K562 (cell line): ENCODE data around the gene CNOT11. TPM values are rescaled to one million over a fixed set of nuclear protein-coding genes. Genes with fewer than 3 reads are reported as not detected.

Experiments
- ATAC-seq: fragments of 200-7000 bp; cut with Tn5 transposase; 3 replicates; pipeline ENCODE4 v1.9.1; 2020; ENCODE audit warnings: moderate library complexity
- BruUV-seq: library from RNA; stranded (reverse); fragments of 400-500 nt; replicated peaks from 2 replicates; lab custom pipeline; 2021; lab: Mats Ljungman, UMichigan
- CTCF ChIA-PET: fragments of 300-600 bp; formaldehyde crosslinking; extraction: SDS; loops from one replicate; lab custom pipeline; 2021; ENCODE audit warnings: low intra/inter-chr PET ratio; lab: Yijun Ruan, JAX
- POLR2A ChIA-PET: fragments of 300-600, 350-650 bp; sonication (Branson Sonifier 250); formaldehyde crosslinking; extraction: SDS; loops from one replicate; lab custom pipeline; 2021; ENCODE audit warnings: antibody characterized with exemption, inconsistent platforms; lab: Yijun Ruan, JAX
- DNase-seq, 4 experiments: peaks; one replicate each; pipeline versions ENCODE4 v3.0.0 to v3.0.0-alpha.2; 2011 to 2018; ENCODE audit warnings: low spot score in 3 of 4, mixed read lengths in 3 of 4; ENCODE audit errors: extremely low read depth in 1 of 4
- FAIRE-seq: peaks from 2 replicates; lab custom pipeline; 2011; peaks lifted over from hg19 to GRCh38; lab: Jason Lieb, UNC
- H2AFZ ChIP-seq: 2 replicates; pipeline ENCODE4 v1.6.0; 2011; ENCODE audit warnings: low read depth, low read length, control low read depth, inconsistent platforms
- H3K27ac ChIP-seq: fragments of 200-600 bp; 3 replicates; pipeline ENCODE4 v1.8.0; 2011; ENCODE audit warnings: low read depth, mild to moderate bottlenecking, control low read depth, inconsistent platforms, low read length, moderate library complexity, mixed read lengths; ENCODE audit errors: extremely low read depth
- H3K27me3 ChIP-seq, 2 experiments: fragments of 300-600 bp in 1 of 2; 2 replicates in 1 of 2; 3 replicates in 1 of 2; pipeline versions ENCODE4 v1.6.0 to v1.8.0; 2011; ENCODE audit warnings: inconsistent platforms in 2 of 2, low read length in 2 of 2, mild to moderate bottlenecking in 1 of 2, mixed read lengths in 1 of 2, moderate library complexity in 1 of 2; ENCODE audit not compliant: control insufficient read depth in 2 of 2, insufficient read depth in 2 of 2
- H3K36me3 ChIP-seq: fragments of 300-600 bp; 3 replicates; pipeline ENCODE4 v1.8.0; 2011; ENCODE audit warnings: mild to moderate bottlenecking, low read length, inconsistent platforms; ENCODE audit not compliant: control insufficient read depth, insufficient read depth
- H3K4me1 ChIP-seq, 2 experiments: fragments of 200-600 bp in 1 of 2; replicated peaks in 1 of 2; 2 replicates in 1 of 2; 3 replicates in 1 of 2; pipeline versions ENCODE4 v1.5.1 to v1.8.0; 2011; ENCODE audit warnings: inconsistent platforms in 2 of 2, low read length in 2 of 2, mild to moderate bottlenecking in 1 of 2, mixed read lengths in 1 of 2, moderate library complexity in 1 of 2; ENCODE audit not compliant: control insufficient read depth in 2 of 2, insufficient read depth in 2 of 2
- H3K4me2 ChIP-seq: 2 replicates; pipeline ENCODE4 v1.6.1; 2011; ENCODE audit warnings: low read length, control low read depth, inconsistent platforms, mixed read lengths; ENCODE audit not compliant: insufficient read depth
- H3K4me3 ChIP-seq: fragments of 200-600 bp; sonication (generic), shearing (Covaris generic); 2 replicates; pipeline ENCODE4 v1.5.1; 2016; ENCODE audit warnings: control low read depth, inconsistent platforms
- H3K79me2 ChIP-seq: fragments of 200-600 bp; 3 replicates; pipeline ENCODE4 v1.8.0; 2011; ENCODE audit warnings: low read length, inconsistent platforms; ENCODE audit not compliant: control insufficient read depth, insufficient read depth
- H3K9ac ChIP-seq, 2 experiments: 2 replicates each; pipeline versions ENCODE4 v1.6.0 to v1.6.1; 2011; ENCODE audit warnings: low read depth in 2 of 2, low read length in 2 of 2, control low read depth in 1 of 2, inconsistent platforms in 1 of 2, mild to moderate bottlenecking in 1 of 2, mixed read lengths in 1 of 2; ENCODE audit not compliant: insufficient read depth in 1 of 2
- H3K9me1 ChIP-seq: one replicate; pipeline ENCODE4 v1.6.0; 2011; ENCODE audit warnings: inconsistent platforms, mild to moderate bottlenecking, low read length, moderate library complexity; ENCODE audit not compliant: control insufficient read depth, insufficient read depth
- H3K9me3 ChIP-seq: replicated peaks from 2 replicates; pipeline ENCODE4 v1.5.1; 2011; ENCODE audit warnings: low read depth, low read length, inconsistent platforms; ENCODE audit not compliant: control insufficient read depth, insufficient read depth
- H4K20me1 ChIP-seq: replicated peaks from 2 replicates; pipeline ENCODE4 v1.6.1; 2011; ENCODE audit warnings: low read length, inconsistent platforms, mixed read lengths; ENCODE audit not compliant: control insufficient read depth, insufficient read depth
- CHD2 ChIP-seq: IDR thresholded peaks from 2 replicates; pipeline ENCODE4 v1.6.1; 2011; ENCODE audit warnings: low read depth, low read length
- CTCFL ChIP-seq: IDR thresholded peaks from 2 replicates; pipeline ENCODE4 v1.6.1; 2011; ENCODE audit warnings: borderline replicate concordance, low read depth, mild to moderate bottlenecking, moderate library complexity, low read length; ENCODE audit not compliant: insufficient read depth, poor library complexity, severe bottlenecking
- DACH1 ChIP-seq: fragments of 450-650 bp; IDR thresholded peaks from 2 replicates; pipeline ENCODE4 v1.6.1; 2018; ENCODE audit not compliant: partially characterized antibody
- POLR2G ChIP-seq: fragments of 200-400 bp; formaldehyde crosslinking; IDR thresholded peaks from 2 replicates; pipeline ENCODE4 v1.6.1; 2017; ENCODE audit warnings: low read depth, mild to moderate bottlenecking, antibody characterized with exemption, low read length, moderate library complexity
- SIRT6 ChIP-seq: IDR thresholded peaks from one replicate; pipeline ENCODE4 v1.6.1; 2012; ENCODE audit warnings: low read depth, mild to moderate bottlenecking, control low read depth, inconsistent platforms, low read length, moderate library complexity
- SOX6 ChIP-seq: fragments of 450-650 bp; IDR thresholded peaks from 2 replicates; pipeline ENCODE4 v1.6.1; 2014; ENCODE audit warnings: mild to moderate bottlenecking
- SRSF3 ChIP-seq: fragments of 200-400 bp; formaldehyde crosslinking; IDR thresholded peaks from 2 replicates; pipeline ENCODE4 v1.6.1; 2016; ENCODE audit warnings: mild to moderate bottlenecking, low read length, moderate library complexity; ENCODE audit not compliant: insufficient read depth
- ZNF785 ChIP-seq: fragments of 250-450 bp; sonication (Bioruptor Pico); IDR thresholded peaks from 2 replicates; pipeline ENCODE4 v1.4.0; 2020; ENCODE audit warnings: mild to moderate bottlenecking
- WGBS: fragments of 100-300 bp; shearing (Covaris generic); methylation state at CpG from one replicate; pipeline ENCODE4 v1.1.6; 2016; ENCODE audit warnings: low coverage, mixed read lengths; ENCODE audit not compliant: insufficient coverage; ENCODE audit errors: missing lambda C conversion rate; 5-methylcytosine and 5-hydroxymethylcytosine counted together
- in situ Hi-C: fragments of 300-500 bp; cut with MboI; formaldehyde crosslinking; loops from 4 replicates; pipeline ENCODE4 v1.15.0; 2018; ENCODE audit warnings: inconsistent platforms, mixed read lengths
- intact Hi-C: fragments of 100-400 bp; cut with micrococcal nuclease; formaldehyde crosslinking; loops from 2 replicates; pipeline ENCODE4 v1.14.2; 2022
- polyA plus RNA-seq, 8 experiments: library from polyadenylated mRNA; depleted of rRNA in 4 of 8; stranded (reverse) in 5 of 8; unstranded in 3 of 8; fragments of >200 nt; fragmentation: Nextera tagmentation in 2 of 8; fragmentation: Illumina TruSeq in 1 of 8; extraction: Ambion mirVana in 2 of 8; extraction: Trizol in 1 of 8; gene quantifications; 2 replicates each; pipeline versions ENCODE4 v1.2.1 to v1.2.3, GENCODE V29; 2011 to 2014; ENCODE audit warnings: inconsistent platforms in 1 of 8, missing spikeins in 1 of 8
- total RNA-seq, 7 experiments: library from RNA; depleted of rRNA in 6 of 7; stranded (reverse); fragments of >200 nt in 6 of 7; fragmentation: Illumina TruSeq in 2 of 7; extraction: Trizol in 2 of 7; gene quantifications; 2 replicates each; pipeline versions ENCODE4 v1.2.1 to v1.2.3, GENCODE V29; 2011 to 2021; ENCODE audit warnings: low replicate concordance in 1 of 7
- TF ChIP-seq, protein P1 (sequence below): sonication (generic); formaldehyde crosslinking; IDR thresholded peaks from 2 replicates; pipeline ENCODE4 v1.8.1; 2023; ENCODE audit warnings: missing genetic modification reagents, mild to moderate bottlenecking, borderline replicate concordance

CNOT11 gene
- total and polyA plus RNA-seq, 9 of the 15 experiments (the other 6 are each of a cell fraction or from before 2014, with no cell fraction given) = 12.7 to 163 (median 64.2) TPM

DNA sequence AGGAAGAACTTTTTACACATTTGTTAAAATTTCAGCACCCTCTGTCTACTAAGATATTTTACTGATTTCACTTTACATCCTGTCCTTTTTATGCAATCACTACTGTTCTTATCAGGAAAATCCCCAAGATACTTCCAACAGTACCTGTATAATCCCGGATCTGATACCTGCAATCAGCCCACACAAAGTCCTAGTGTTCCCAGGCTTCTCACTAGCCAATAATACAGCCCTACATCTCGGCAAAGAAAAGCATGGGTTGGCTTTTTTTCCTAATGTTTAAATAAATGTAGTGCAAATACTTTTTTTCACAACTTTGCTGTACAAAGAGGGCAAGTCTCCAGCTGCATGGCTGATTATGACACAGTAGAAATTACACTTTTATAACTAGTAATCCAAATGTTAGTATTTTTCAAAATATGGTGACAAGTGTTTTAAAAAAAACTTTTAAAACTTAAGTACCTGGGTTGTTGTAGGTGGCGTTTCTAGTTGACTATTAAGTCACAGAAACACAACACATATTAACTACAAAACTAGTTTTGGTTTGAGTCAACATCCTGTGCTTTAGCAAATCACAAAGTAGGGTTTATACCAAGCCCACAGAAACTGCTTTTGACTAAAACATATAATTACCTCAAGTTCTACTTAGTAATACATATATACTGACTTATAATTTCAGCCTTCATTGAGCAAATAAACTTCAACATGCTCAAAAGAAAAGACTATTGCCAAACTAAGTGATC lies 19.5 kb downstream of the CNOT11 start:
- Histone ChIP-seq H3K9me3 (no peaks in the 10 kb centered on the region), H3K79me2 (no peaks in the 10 kb centered on the region), H4K20me1 (no peaks in the 10 kb centered on the region)
- intact Hi-C loops = no loop called here
- TF ChIP-seq SOX6 (no peak), SRSF3 (no peak), CHD2 (no peak), SIRT6 (no peak), DACH1 (no peak), ZNF785 (CRISPR knock-in tag) (no peak), CTCFL (no peak), POLR2G (peak; percentile 6; the same call in 1 of the 2 replicates)
- TF ChIP-seq, protein P1, sequence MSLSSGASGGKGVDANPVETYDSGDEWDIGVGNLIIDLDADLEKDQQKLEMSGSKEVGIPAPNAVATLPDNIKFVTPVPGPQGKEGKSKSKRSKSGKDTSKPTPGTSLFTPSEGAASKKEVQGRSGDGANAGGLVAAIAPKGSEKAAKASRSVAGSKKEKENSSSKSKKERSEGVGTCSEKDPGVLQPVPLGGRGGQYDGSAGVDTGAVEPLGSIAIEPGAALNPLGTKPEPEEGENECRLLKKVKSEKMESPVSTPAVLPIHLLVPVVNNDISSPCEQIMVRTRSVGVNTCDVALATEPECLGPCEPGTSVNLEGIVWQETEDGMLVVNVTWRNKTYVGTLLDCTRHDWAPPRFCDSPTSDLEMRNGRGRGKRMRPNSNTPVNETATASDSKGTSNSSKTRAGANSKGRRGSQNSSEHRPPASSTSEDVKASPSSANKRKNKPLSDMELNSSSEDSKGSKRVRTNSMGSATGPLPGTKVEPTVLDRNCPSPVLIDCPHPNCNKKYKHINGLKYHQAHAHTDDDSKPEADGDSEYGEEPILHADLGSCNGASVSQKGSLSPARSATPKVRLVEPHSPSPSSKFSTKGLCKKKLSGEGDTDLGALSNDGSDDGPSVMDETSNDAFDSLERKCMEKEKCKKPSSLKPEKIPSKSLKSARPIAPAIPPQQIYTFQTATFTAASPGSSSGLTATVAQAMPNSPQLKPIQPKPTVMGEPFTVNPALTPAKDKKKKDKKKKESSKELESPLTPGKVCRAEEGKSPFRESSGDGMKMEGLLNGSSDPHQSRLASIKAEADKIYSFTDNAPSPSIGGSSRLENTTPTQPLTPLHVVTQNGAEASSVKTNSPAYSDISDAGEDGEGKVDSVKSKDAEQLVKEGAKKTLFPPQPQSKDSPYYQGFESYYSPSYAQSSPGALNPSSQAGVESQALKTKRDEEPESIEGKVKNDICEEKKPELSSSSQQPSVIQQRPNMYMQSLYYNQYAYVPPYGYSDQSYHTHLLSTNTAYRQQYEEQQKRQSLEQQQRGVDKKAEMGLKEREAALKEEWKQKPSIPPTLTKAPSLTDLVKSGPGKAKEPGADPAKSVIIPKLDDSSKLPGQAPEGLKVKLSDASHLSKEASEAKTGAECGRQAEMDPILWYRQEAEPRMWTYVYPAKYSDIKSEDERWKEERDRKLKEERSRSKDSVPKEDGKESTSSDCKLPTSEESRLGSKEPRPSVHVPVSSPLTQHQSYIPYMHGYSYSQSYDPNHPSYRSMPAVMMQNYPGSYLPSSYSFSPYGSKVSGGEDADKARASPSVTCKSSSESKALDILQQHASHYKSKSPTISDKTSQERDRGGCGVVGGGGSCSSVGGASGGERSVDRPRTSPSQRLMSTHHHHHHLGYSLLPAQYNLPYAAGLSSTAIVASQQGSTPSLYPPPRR = no peak
- TF ChIP-seq, all 486 proteins: peak for 1
- BruUV-seq = no TSS peak
- ATAC-seq = no peak
- Histone ChIP-seq H3K9ac (no peak overlapping the region), H3K4me3 (no peak overlapping the region), H3K27me3 (no peaks in the 10 kb centered on the region), H3K4me1 (no peaks in the 10 kb centered on the region), H3K4me2 (no peak overlapping the region), H2AFZ (no peak overlapping the region), H3K36me3 (peaks cover 85% of the 10 kb centered on the region), H3K9me1 (no peaks in the 10 kb centered on the region), H3K27ac (no peak overlapping the region)
- 89% methylated on average over 3 of the region's 3 CpGs for WGBS
- ChIA-PET CTCF (no interaction called here), POLR2A (interaction anchor here (0.7 kb wide), 1 partner anchor 9 kb away, joined by 3 read pairs; no protein-coding TSS in a partner anchor)
- DNase-seq = no peak
- FAIRE-seq = no peak
- in situ Hi-C loops = no loop called here
